GM19324 (cell line): ENCODE measurements around the gene HLA-E.
A peak's percentile ranks its signal among the peaks of the same experiment; 100 is the strongest.
"Not testable (repeated sequence)": the region's sequence is repeated elsewhere in the genome, so short reads cannot be mapped to it uniquely, and the experiment has no call there.

Experiments used
- ATAC-seq: cut with Tn5 transposase; IDR thresholded peaks from one replicate; pipeline ENCODE4 v1.9.1; 2021; ENCODE audit warnings: mild to moderate bottlenecking, moderate library complexity; ENCODE audit not compliant: unreplicated experiment, low FRiP score

HLA-E gene

DNA sequence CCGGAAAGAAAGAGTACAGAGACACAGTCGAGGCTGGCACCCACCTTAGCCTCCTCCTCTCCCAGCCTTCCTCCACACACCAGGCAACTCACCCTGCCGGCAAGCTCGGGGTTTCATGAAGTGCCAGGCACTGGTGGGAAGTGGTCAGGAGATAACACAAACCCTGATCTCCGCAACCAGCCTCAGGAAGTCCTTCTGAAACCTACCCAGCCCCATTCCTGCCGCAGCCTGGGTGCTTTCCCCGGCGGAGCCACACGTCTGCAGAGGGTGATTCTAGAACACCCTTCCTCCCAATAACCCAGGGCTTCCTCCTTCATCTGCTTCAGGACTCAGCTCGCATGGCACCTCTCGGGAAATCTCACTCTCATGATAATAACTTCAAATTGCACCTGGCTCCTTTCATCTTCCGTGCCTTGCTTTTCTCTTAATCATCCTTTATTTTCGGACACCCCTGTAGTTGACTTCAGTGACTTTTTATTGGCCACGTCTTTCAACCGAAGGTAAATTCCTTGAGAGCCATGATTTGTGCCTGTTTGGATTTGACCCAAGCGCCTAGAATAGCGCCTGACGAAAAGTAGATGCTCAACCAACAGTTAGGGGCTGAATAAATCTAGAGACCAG is 8.7 kb upstream of the HLA-E start:
- ATAC-seq = no peak

DNA sequence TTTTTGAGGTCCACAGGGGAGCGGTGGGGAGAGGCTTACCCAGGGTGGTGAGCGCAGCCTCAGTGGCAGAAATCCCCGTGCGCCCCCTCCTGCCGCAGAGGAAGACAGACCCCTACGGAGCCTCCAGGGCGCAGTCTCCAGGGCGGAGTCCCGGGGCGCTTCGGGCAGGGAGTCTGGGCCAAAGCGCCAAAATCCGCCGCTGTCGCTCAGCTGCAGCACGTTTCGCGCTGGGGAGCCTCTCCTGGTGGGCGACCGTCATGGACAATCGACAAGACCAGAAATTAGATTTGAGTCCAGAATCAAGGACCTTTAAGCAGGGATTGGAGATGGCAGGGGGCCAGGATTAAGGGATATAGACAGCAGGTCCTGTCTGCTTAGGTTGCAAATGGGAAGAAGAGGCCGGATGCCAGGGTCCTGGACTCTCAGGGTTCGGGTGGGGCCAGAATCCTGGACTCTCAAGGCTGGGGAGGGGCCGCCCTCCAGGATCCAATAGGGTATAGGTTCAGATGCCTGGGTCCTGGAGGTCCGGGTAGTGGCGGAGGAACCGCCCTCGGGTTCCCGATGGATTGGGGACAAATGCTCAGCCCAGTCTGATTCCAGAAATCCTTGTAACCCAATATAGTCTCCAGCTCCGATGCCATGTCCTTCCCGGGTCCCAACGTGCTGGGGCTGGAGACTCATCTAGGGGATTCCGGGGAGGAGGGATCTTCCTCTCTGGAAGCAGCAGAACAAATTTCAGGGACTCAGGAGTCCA is 7.9 kb upstream of the HLA-E start:
- no peak for ATAC-seq

DNA sequence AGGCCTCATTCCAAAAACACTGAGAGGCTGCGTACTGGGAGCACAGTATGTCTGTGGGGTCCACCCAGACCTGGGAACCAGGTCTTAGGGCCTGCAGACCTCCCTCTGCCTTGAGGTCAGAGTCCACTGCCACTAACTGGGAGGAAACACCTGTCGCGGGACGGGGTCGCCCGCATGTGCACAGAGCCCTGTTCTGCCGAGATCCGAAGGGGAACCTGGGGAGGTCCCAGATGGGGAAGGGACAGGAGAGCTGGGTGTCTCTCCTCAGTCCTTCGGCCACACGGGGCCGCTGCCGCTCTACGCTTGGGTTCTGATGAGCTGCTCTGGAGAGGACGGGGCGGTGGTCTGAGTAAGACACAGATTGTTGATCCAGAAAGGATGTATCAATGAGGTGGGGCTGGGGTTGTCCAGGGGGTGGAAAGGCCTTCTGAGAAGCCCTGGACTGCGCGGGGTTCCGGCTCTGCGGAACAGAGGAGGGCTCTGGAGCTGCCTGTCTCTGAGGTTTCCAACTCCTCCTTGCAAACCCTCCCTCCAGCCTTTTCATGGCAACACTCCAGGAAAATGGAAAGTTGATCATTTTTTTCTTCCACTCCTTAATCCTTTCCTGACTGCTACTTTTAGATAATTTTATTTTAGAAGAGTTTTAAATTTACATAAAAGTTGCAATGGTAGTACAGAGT is 7.2 kb upstream of the HLA-E start:
- peak; percentile 57 for ATAC-seq

GRCh38 chr6:30483677-30484279 is 5.5 kb upstream of the HLA-E start:
- ATAC-seq = no peak

GRCh38 chr6:30485236-30485635 is 4.1 kb upstream of the HLA-E start:
- no peak for ATAC-seq

DNA sequence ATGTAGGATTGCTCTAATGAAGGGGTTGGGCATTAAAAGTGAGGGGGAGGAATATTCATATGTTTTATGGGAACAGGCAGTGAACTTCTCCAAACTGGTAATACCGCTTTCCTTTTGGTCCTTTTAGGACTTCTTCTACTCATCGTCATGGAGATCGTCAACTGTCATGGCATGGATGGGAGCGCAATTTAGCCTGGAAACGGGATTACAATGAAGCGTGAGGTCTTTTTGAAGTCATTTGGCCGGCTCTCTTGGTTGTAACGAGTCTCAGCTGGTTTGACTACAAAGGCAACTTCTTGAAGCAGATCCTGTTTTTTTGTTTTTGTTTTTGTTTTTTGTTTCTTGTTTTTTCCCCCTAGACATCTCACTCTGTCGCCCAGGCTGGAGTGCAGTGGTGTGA is 1.4 kb upstream of the HLA-E start:
- no peak for ATAC-seq

- ATAC-seq = not testable (repeated sequence)
These were observed 620 bp upstream of the HLA-E start for GRCh38 chr6:30488697-30489080.

DNA sequence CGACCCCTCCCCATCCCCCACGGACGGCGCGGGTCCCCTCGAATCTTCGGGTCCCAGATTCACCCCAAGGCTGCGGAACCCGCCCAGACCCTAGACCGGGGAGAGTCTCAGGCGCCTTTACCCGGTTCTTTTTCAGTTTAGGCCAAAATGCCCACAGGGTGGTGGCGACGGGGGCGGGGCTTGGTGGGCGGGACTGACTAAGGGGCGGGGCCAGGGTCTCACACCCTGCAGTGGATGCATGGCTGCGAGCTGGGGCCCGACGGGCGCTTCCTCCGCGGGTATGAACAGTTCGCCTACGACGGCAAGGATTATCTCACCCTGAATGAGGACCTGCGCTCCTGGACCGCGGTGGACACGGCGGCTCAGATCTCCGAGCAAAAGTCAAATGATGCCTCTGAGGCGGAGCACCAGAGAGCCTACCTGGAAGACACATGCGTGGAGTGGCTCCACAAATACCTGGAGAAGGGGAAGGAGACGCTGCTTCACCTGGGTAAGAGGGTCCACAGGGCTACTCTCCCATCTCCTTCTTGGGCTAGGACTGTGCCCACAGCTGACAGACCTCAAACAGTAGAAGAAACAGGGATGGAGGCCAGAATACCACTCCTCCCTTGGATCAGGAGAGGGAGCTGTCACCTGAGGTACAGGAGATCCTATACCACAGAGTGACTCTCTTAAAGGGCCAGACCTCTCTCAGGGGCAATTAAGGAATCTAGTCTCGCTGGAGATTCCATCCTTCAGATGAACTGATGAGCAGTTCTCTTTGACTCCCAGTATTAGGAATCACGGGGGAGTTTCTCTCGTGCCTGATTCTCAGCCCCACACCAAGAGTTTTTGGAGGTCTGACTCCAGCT is 942 bp downstream of the HLA-E start:
- peak; percentile 37 for ATAC-seq

DNA sequence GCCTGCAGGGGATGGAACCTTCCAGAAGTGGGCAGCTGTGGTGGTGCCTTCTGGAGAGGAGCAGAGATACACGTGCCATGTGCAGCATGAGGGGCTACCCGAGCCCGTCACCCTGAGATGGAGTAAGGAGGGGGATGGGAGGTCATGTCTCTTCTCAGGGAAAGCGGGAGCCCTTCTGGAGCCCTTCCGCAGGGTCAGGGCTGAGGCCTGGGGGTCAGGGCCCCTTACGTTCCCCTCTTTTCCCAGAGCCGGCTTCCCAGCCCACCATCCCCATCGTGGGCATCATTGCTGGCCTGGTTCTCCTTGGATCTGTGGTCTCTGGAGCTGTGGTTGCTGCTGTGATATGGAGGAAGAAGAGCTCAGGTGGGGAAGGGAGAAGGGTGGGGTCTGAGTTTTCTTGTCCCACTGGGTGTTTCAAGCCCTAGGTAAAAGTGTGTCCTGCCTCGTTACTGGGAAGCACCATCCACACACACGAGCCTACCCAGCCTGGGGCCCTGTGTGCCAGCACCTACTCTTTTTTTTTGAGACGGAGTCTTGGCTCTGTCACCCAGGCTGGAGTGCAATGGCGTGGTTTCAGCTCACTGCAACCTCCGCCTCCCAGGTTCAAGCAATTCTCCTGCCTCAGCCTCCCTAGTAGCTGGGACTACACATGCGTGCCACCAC is 2.1 kb downstream of the HLA-E start:
- ATAC-seq = not testable (repeated sequence)

DNA sequence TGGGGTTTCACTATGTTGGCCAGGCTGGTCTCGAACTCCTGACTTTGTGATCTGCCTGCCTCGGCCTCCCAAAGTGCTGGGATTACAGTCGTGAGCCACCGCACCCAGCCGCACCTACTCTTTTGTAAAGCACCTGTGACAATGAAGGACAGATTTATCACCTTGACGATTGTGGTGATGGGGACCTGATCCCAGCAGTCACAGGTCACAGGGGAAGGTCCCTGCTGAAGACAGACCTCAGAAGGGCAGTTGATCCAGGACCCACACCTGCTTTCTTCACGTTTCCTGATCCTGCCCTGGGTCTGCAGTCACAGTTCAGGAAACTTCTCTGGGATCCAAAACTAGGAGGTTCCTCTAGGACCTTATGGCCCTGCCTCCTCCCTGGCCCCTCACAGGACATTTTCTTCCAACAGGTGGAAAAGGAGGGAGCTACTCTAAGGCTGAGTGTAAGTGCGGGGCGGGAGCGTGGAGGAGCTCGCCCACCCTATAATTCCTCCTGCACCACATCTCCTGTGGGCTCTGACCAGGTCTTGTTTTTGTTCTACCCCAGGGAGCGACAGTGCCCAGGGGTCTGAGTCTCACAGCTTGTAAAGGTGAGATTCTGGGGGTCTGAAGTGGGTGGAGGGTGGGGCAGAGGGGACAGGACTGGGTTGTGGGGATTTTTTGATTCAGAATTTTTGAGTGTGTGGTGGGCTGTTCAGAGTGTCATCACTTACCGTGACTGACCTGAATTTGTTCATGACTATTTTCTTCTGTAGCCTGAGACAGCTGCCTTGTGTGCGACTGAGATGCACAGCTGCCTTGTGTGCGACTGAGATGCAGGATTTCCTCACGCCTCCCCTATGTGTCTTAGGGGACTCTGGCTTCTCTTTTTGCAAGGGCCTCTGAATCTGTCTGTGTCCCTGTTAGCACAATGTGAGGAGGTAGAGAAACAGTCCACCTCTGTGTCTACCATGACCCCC is 3.0 kb downstream of the HLA-E start:
- no peak for ATAC-seq

DNA sequence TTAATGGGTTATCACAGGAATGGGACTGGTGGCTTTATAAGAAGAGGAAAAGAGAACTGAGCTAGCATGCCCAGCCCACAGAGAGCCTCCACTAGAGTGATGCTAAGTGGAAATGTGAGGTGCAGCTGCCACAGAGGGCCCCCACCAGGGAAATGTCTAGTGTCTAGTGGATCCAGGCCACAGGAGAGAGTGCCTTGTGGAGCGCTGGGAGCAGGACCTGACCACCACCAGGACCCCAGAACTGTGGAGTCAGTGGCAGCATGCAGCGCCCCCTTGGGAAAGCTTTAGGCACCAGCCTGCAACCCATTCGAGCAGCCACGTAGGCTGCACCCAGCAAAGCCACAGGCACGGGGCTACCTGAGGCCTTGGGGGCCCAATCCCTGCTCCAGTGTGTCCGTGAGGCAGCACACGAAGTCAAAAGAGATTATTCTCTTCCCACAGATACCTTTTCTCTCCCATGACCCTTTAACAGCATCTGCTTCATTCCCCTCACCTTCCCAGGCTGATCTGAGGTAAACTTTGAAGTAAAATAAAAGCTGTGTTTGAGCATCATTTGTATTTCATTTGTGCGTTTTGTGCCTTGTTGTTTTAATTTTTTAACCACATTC is 4.4 kb downstream of the HLA-E start:
- no peak for ATAC-seq

- no peak for ATAC-seq
These were observed 5.1 kb downstream of the HLA-E start for GRCh38 chr6:30494291-30494861.

DNA sequence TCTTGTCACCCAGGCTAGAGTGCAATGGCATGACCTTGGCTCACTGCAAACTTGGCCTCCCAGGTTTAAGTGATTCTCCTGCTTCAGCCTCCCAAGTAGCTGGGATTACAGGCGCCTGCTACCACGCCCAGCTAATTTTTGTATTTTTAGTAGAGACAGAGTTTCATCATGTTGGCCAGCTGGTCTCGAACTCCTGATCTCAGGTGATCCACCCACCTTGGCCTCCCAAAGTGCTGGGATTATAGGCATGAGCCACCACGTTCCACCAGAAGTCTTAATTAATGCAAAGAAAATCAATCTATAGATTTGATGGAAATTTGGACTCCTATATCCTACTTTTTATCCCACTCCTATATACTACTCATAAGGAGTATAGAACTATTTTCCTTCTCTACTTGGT is 5.8 kb downstream of the HLA-E start:
- not testable (repeated sequence) for ATAC-seq

GRCh38 chr6:30495993-30496392 is 6.7 kb downstream of the HLA-E start:
- ATAC-seq = no peak

GRCh38 chr6:30497261-30497599 is 7.9 kb downstream of the HLA-E start:
- not testable (repeated sequence) for ATAC-seq

DNA sequence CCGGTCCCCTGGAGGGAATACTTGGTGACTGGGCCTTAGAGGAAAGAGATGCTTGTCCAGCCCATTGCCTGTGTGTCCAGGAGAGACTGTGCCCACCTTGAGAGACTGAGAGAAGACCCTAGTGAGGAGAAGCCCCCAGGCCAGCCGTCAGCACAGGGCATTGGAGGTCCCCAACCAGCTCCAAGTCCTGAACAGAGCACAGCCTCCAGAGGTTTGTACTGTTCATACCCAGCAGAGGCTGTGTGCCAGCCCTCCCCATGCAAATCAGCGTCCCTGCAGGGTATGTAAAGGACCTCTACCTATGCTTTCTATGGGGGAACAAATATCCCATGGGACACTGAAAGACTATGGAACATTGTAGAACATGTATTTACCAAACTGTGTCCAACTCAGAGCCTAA is 8.4 kb downstream of the HLA-E start:
- ATAC-seq = no peak

DNA sequence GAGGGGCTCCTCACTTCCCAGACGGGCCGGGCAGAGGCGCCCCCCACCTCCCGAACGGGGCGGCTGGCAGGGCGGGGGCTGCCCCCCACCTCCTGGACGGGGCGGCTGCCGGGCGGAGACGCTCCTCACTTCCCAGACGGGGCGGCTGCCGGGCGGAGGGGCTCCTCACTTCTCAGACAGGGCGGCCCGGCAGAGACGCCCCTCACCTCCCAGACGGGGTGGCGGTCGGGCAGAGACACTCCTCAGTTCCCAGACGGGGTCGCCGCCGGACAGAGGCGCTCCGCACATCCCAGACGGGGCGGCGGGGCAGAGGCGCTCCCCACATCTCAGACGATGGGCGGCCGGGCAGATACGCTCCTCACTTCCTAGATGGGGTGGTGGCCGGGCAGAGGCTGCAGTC is 9.4 kb downstream of the HLA-E start:
- ATAC-seq = not testable (repeated sequence)
